ENCODE measurements around the gene ICE1.

ICE1 gene

DNA sequence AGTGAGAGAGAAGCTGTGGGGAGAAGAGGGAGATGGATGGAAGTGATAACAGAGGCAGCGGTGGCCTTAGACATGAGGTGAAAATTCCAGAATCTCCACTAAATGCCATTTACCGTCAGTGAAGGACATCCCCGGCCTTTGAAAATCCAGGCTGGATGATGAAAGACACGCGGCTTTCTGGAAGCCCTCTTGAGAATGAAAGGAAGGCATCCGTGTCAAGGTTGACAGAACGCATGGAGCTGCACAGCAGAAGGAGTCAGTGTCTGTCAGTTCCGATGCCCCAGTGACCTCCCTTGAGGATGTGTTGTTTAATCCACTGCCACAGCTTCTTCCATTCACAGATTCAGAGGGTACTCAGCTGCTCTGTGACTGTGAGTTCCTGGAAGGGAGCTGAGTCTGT, 114.9 kb downstream of the ICE1 start:
- no peak overlapping the region for H3K4me2 ChIP-seq (ENCODE audit: insufficient read depth, low read length, poor library complexity, severe bottlenecking)
- no CpG with 5 or more reads among the region's 8 CpGs for WGBS, 2 donors (ENCODE audit: extremely low coverage in 2 of 2, insufficient read length in 2 of 2, insufficient replicate concordance in 1 of 2)
- no peak overlapping the region for H4K91ac ChIP-seq (ENCODE audit: low read depth, low read length, poor library complexity)

DNA sequence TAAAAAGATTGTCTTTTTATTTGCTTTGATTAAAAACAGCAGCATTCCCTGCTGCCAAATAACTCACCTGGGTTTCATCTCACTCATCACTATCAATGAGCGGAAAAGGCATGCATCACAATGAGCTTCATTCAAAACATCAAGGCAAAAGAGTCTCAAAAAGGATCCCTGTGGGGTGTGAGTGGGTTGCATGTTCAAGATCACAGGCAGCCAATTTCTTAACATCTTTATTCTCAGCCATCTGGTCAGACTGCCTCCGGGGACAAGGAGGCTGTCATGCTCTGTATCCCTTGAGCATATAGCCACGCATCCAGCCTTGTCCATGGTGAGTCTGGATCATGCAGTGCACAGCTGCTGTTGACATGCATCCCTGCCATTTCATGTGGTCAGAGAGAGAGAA, 117.1 kb downstream of the ICE1 start:
- Histone ChIP-seq H3K23ac (ENCODE audit: low read depth, low read length, poor library complexity) (no peak overlapping the region), H3K4ac (ENCODE audit: low read length) (no peak overlapping the region), H2BK12ac (ENCODE audit: low read length) (no peak overlapping the region), H2AFZ (ENCODE audit: low read length) (no peak overlapping the region), H4K8ac (ENCODE audit: low read depth, low read length) (no peak overlapping the region), H3K4me3 (ENCODE audit: low read length in 2 of 2) (no peak overlapping the region), H3K27me3 (ENCODE audit: control insufficient read depth in 3 of 3, insufficient read depth in 3 of 3, low read depth in 1 of 3, low read length in 3 of 3) (peaks cover 0 to 4% (median 0%) of the 10 kb centered on the region in 3 experiments), H3K9me3 (replicated peaks in 1 of 2; ENCODE audit: control insufficient read depth in 2 of 2, insufficient read depth in 1 of 2, low read depth in 1 of 2, low read length in 2 of 2) (no peaks in the 10 kb centered on the region), H2AK5ac (ENCODE audit: low read depth, low read length) (no peak overlapping the region), H4K91ac (ENCODE audit: low read depth, low read length, poor library complexity) (no peak overlapping the region), H3K18ac (ENCODE audit: low read length) (no peak overlapping the region), H3K79me1 (ENCODE audit: low read depth, low read length) (no peaks in the 10 kb centered on the region), H3K4me2 (ENCODE audit: insufficient read depth, low read length, poor library complexity, severe bottlenecking) (no peak overlapping the region), H3K27ac (replicated peaks; ENCODE audit: low read length) (no peak overlapping the region), H3K4me1 (ENCODE audit: control insufficient read depth in 2 of 2, insufficient read depth in 1 of 2, low read depth in 1 of 2, low read length in 2 of 2) (peaks cover 0 to 6% of the 10 kb centered on the region in 2 donors), H2BK15ac (ENCODE audit: low read length) (no peak overlapping the region), H3K14ac (ENCODE audit: low read length) (no peak overlapping the region), H2BK5ac (ENCODE audit: low read length) (no peak overlapping the region), H3K36me3 (replicated peaks in 1 of 2; ENCODE audit: control insufficient read depth in 2 of 2, insufficient read depth in 2 of 2, low read length in 2 of 2) (no peaks in the 10 kb centered on the region), H3K9ac (ENCODE audit: low read depth, low read length, poor library complexity) (no peak overlapping the region), H2BK120ac (ENCODE audit: low read depth, low read length) (no peak overlapping the region)
- no peak for DNase-seq (ENCODE audit: low spot score)
- WGBS, 2 donors (ENCODE audit: extremely low coverage in 2 of 2, insufficient read length in 2 of 2, insufficient replicate concordance in 1 of 2), result no CpG with 5 or more reads among the region's 3 CpGs

More for the DNA sequence above, 114.9 kb downstream of the ICE1 start:
- Histone ChIP-seq H2AK5ac (ENCODE audit: low read depth, low read length) (no peak overlapping the region), H3K4me3 (ENCODE audit: low read length in 2 of 2) (no peak overlapping the region), H4K8ac (ENCODE audit: low read depth, low read length) (no peak overlapping the region), H3K36me3 (replicated peaks in 1 of 2; ENCODE audit: control insufficient read depth in 2 of 2, insufficient read depth in 2 of 2, low read length in 2 of 2) (no peaks in the 10 kb centered on the region), H3K27me3 (ENCODE audit: control insufficient read depth in 3 of 3, insufficient read depth in 3 of 3, low read depth in 1 of 3, low read length in 3 of 3) (peaks cover 0 to 7% (median 0%) of the 10 kb centered on the region in 3 experiments), H2BK5ac (ENCODE audit: low read length) (no peak overlapping the region), H3K79me1 (ENCODE audit: low read depth, low read length) (no peaks in the 10 kb centered on the region), H2BK12ac (ENCODE audit: low read length) (no peak overlapping the region), H3K9me3 (replicated peaks in 1 of 2; ENCODE audit: control insufficient read depth in 2 of 2, insufficient read depth in 1 of 2, low read depth in 1 of 2, low read length in 2 of 2) (no peaks in the 10 kb centered on the region), H2BK15ac (ENCODE audit: low read length) (no peak overlapping the region), H3K4ac (ENCODE audit: low read length) (no peak overlapping the region), H3K18ac (ENCODE audit: low read length) (no peak overlapping the region), H2BK120ac (ENCODE audit: low read depth, low read length) (no peak overlapping the region), H3K4me1 (ENCODE audit: control insufficient read depth in 2 of 2, insufficient read depth in 1 of 2, low read depth in 1 of 2, low read length in 2 of 2) (peaks cover 0 to 5% of the 10 kb centered on the region in 2 donors), H3K23ac (ENCODE audit: low read depth, low read length, poor library complexity) (no peak overlapping the region), H3K27ac (replicated peaks; ENCODE audit: low read length) (no peak overlapping the region), H2AFZ (ENCODE audit: low read length) (no peak overlapping the region), H3K9ac (ENCODE audit: low read depth, low read length, poor library complexity) (no peak overlapping the region), H3K14ac (ENCODE audit: low read length) (no peak overlapping the region)
- no peak for DNase-seq (ENCODE audit: low spot score)

All from neuronal stem cell (in vitro differentiated cells).